ENCODE results near the gene C19orf85.

DNA sequence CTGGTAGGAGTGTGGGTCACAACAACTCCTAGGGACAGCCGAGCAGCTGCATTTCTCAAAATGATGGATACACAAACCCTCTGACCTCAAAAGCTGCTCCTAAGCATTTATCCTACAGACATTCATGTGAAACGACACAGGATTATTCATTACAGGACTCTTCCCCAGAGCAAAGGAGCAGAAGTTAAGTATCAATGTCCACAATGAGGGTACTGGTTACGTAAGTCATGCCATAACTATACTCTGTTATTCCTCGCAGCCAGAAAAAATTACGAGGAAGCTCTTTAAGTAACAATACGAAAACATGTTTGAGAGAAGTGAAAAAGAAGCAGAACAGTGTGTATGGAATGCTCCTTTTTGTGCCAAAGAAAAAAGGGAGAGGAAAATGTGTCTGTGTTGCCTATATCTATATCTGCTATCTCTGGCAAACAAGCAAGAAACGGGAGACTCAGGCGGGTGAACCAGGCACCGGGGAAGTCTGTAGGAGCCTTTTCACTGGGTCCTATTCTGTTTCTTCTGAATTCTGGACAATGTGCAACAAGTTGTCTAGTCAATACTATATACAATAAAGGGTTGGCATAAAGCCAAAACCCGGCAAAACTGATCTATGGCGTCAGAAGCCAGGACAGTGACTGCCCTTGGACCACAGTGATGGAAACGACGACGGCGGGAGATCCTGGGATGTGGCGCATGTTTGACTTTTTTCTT, 4.4 kb downstream of the C19orf85 start:
- no peak for TF ChIP-seq EZH2 (IDR thresholded peaks at IDR 0.05; ENCODE audit: low read depth)
- TF ChIP-seq, protein P1, sequence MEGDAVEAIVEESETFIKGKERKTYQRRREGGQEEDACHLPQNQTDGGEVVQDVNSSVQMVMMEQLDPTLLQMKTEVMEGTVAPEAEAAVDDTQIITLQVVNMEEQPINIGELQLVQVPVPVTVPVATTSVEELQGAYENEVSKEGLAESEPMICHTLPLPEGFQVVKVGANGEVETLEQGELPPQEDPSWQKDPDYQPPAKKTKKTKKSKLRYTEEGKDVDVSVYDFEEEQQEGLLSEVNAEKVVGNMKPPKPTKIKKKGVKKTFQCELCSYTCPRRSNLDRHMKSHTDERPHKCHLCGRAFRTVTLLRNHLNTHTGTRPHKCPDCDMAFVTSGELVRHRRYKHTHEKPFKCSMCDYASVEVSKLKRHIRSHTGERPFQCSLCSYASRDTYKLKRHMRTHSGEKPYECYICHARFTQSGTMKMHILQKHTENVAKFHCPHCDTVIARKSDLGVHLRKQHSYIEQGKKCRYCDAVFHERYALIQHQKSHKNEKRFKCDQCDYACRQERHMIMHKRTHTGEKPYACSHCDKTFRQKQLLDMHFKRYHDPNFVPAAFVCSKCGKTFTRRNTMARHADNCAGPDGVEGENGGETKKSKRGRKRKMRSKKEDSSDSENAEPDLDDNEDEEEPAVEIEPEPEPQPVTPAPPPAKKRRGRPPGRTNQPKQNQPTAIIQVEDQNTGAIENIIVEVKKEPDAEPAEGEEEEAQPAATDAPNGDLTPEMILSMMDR (conservative IDR thresholded peaks at IDR 0.05), result no peak

Data from PC-9 (cell line).